Memory B cell (primary cell): Measurements from ENCODE around the gene CCDC187.

Experiments
- ATAC-seq: fragments of 150-1000 bp; cut with Tn5 transposase; 2 replicates; pipeline ENCODE4 v1.10.0; 2021; ENCODE audit warnings: low read depth, mild to moderate bottlenecking, moderate library complexity
- DNase-seq, 2 donors: peaks; one replicate each; pipeline ENCODE4 v3.0.0; 2022; ENCODE audit warnings: low spot score in 2 of 2
- H3K27ac Mint-ChIP-seq: one replicate; pipeline ENCODE4 v1.8.0; 2022; ENCODE audit warnings: mild to moderate bottlenecking, moderate library complexity, mixed read lengths
- H3K27me3 Mint-ChIP-seq: one replicate; pipeline ENCODE4 v1.8.0; 2022; ENCODE audit warnings: mixed read lengths
- H3K36me3 Mint-ChIP-seq: one replicate; pipeline ENCODE4 v1.8.0; 2022; ENCODE audit warnings: mild to moderate bottlenecking, mixed read lengths
- H3K4me1 Mint-ChIP-seq: one replicate; pipeline ENCODE4 v1.8.0; 2022; ENCODE audit warnings: mixed read lengths
- H3K4me3 Mint-ChIP-seq: one replicate; pipeline ENCODE4 v1.8.0; 2022; ENCODE audit warnings: mild to moderate bottlenecking, moderate library complexity, mixed read lengths
- H3K9me3 Mint-ChIP-seq: one replicate; pipeline ENCODE4 v1.8.0; 2022; ENCODE audit warnings: mixed read lengths

CCDC187 gene

GRCh38 chr9:136335296-136336155 lies 31.6 kb upstream of the CCDC187 start:
- Mint-ChIP-seq H3K9me3 (no peaks in the 10 kb centered on the region), H3K27me3 (peaks cover 4% of the 10 kb centered on the region), H3K27ac (no peak overlapping the region), H3K4me1 (no peaks in the 10 kb centered on the region), H3K36me3 (no peaks in the 10 kb centered on the region), H3K4me3 (no peak overlapping the region)
- no peak for DNase-seq
- no peak for ATAC-seq

GRCh38 chr9:136334541-136334940 lies 30.6 kb upstream of the CCDC187 start:
- Mint-ChIP-seq H3K4me3 (no peak overlapping the region), H3K36me3 (no peaks in the 10 kb centered on the region), H3K9me3 (no peaks in the 10 kb centered on the region), H3K27me3 (peaks cover 5% of the 10 kb centered on the region), H3K4me1 (no peaks in the 10 kb centered on the region), H3K27ac (no peak overlapping the region)
- DNase-seq (no peak), ATAC-seq (no peak)

DNA sequence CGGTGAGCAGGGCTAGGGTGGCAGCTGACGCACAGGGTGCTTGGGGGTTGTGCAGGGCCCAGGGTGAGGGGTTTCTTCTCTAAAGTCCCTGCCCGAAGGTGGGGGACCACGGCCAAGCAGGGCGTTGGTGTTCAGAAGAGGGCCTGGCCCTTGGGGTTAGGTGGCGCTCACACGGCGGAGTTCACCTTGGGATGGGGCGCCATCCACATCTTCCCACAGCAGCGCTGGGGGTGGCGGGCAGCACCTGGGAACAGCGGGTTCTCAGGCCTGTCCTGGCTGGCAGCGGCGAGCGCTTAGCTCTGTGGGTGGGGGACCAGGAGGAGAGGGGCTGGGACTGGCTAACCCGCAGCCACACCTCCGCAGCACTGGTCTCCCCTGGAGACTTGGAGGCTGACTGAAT lies 29.6 kb upstream of the CCDC187 start:
- Mint-ChIP-seq H3K9me3 (no peaks in the 10 kb centered on the region), H3K27me3 (peaks cover 7% of the 10 kb centered on the region), H3K27ac (no peak overlapping the region), H3K4me3 (no peak overlapping the region), H3K36me3 (no peaks in the 10 kb centered on the region), H3K4me1 (peaks cover 2% of the 10 kb centered on the region)
- DNase-seq: no peak
- no peak for ATAC-seq

- peaks cover 2% of the 10 kb centered on the region for H3K4me1 Mint-ChIP-seq
- no peaks in the 10 kb centered on the region for H3K9me3 Mint-ChIP-seq
- H3K27me3 Mint-ChIP-seq: peaks cover 7% of the 10 kb centered on the region
- no peaks in the 10 kb centered on the region for H3K36me3 Mint-ChIP-seq
- ATAC-seq (no peak), DNase-seq (no peak)
- no peak overlapping the region for H3K27ac Mint-ChIP-seq
- no peak overlapping the region for H3K4me3 Mint-ChIP-seq
Measured at GRCh38 chr9:136333045-136333444, 29.2 kb upstream of the CCDC187 start.

DNA sequence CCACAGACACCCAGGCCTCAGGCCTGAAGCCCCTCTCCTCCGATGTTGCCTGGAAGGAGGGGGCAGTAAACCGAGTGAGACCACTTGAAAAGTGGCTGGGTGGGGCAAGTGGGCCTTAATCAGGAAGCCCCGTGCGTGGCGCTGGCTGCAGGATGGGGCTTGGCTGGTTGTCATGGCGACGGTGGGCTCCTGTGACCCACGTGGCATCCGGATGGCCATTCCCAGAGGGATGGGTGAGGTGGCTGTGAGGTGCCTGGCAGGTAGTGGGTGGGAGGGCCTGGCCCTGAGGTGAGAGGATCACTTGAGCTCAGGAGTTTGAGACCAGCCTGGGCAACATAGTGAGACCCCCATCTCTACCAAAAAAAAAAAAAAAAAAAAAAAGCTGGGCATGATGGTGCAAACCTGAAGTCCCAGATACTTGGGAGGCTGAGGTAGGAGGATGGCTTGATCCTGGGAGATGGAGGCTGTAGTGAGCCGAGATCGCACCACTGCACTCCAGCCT lies 28.6 kb upstream of the CCDC187 start:
- DNase-seq (no peak), ATAC-seq (no peak)
- no peaks in the 10 kb centered on the region for H3K36me3 Mint-ChIP-seq
- no peaks in the 10 kb centered on the region for H3K9me3 Mint-ChIP-seq
- no peak overlapping the region for H3K4me3 Mint-ChIP-seq
- peaks cover 2% of the 10 kb centered on the region for H3K4me1 Mint-ChIP-seq
- H3K27ac Mint-ChIP-seq: no peak overlapping the region
- H3K27me3 Mint-ChIP-seq: peaks cover 7% of the 10 kb centered on the region

GRCh38 chr9:136331556-136332481 lies 27.9 kb upstream of the CCDC187 start:
- H3K4me3 Mint-ChIP-seq: no peak overlapping the region
- no peak for ATAC-seq
- H3K27me3 Mint-ChIP-seq: peaks cover 7% of the 10 kb centered on the region
- H3K4me1 Mint-ChIP-seq: peaks cover 3% of the 10 kb centered on the region
- DNase-seq: no peak
- H3K27ac Mint-ChIP-seq: no peak overlapping the region
- no peaks in the 10 kb centered on the region for H3K9me3 Mint-ChIP-seq
- no peaks in the 10 kb centered on the region for H3K36me3 Mint-ChIP-seq

GRCh38 chr9:136331030-136331429 lies 27.1 kb upstream of the CCDC187 start:
- no peaks in the 10 kb centered on the region for H3K36me3 Mint-ChIP-seq
- no peak overlapping the region for H3K4me3 Mint-ChIP-seq
- H3K27me3 Mint-ChIP-seq: peaks cover 7% of the 10 kb centered on the region
- DNase-seq (no peak), ATAC-seq (no peak)
- H3K27ac Mint-ChIP-seq: no peak overlapping the region
- no peaks in the 10 kb centered on the region for H3K9me3 Mint-ChIP-seq
- H3K4me1 Mint-ChIP-seq: peaks cover 4% of the 10 kb centered on the region

GRCh38 chr9:136330406-136330990 lies 26.6 kb upstream of the CCDC187 start:
- Mint-ChIP-seq H3K4me3 (no peak overlapping the region), H3K36me3 (no peaks in the 10 kb centered on the region)
- ATAC-seq: no peak

DNA sequence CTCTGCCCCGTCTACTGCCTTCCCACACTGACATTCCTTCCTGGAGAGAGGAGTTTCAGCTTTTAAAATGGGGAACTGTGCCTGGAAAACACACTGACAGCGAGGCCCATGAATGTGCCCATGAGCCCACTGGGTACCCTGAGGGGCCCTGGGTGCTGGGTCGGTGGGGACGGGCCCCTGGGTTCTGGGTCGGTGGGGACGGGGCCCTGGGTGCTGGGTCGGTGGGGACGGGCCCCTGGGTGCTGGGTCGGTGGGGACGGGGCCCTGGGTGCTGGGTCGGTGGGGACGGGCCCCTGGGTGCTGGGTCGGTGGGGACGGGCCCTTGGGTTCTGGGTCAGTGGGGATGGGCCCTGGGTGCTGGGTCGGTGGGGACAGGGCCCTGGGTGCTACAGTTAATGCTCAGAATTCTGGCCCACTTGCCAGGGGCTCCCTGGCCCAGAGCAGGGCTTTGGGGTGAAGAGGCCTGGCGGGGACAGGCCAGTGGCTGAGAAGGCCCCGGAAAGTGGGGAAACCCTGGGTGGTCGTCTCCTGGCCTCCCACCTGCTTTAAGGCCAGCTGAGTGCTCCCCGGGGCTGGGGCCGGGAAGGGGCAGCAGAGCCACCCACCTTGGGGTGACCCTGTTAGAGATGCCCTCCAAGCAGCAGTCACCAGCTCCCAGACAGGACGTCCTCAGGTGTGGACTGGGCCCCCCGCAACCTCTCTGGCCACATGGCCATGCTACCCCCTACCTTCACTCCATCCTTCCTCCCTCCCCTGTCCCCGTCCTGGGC lies 25.9 kb upstream of the CCDC187 start:
- Mint-ChIP-seq H3K27me3 (peaks cover 10% of the 10 kb centered on the region), H3K27ac (no peak overlapping the region), H3K9me3 (no peaks in the 10 kb centered on the region), H3K4me3 (no peak overlapping the region), H3K36me3 (no peaks in the 10 kb centered on the region), H3K4me1 (peaks cover 4% of the 10 kb centered on the region)
- ATAC-seq (no peak), DNase-seq (no peak)

More at GRCh38 chr9:136330406-136330990, 26.6 kb upstream of the CCDC187 start:
- H3K4me1 Mint-ChIP-seq: peaks cover 4% of the 10 kb centered on the region
- no peaks in the 10 kb centered on the region for H3K9me3 Mint-ChIP-seq
- peaks cover 7% of the 10 kb centered on the region for H3K27me3 Mint-ChIP-seq
- no peak for DNase-seq
- no peak overlapping the region for H3K27ac Mint-ChIP-seq

DNA sequence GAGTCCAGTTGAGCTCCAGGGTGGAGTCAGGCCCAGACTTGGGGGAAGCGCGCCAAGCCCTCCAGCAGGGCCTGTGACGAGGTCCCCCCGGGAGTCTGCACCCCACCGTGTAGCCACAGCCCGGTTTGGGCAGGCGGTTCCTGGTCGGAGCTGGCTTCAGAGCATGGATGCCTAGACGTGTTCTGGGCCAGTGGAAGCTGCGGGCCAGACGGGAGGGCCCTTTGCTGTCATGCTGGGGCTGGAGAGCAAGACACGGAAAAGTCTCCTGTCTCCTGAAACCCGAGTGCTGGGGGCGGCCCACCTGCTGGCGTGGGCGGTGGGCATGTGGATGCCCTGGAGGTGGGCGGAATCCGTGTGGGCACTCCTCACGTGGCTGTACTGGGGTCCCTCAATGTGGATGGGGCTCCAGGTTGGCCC lies 25.3 kb upstream of the CCDC187 start:
- DNase-seq: no peak
- Mint-ChIP-seq H3K9me3 (no peaks in the 10 kb centered on the region), H3K27ac (no peak overlapping the region), H3K4me1 (peaks cover 4% of the 10 kb centered on the region), H3K4me3 (no peak overlapping the region), H3K27me3 (peaks cover 10% of the 10 kb centered on the region), H3K36me3 (no peaks in the 10 kb centered on the region)
- ATAC-seq: no peak

GRCh38 chr9:136328622-136329041 lies 24.7 kb upstream of the CCDC187 start:
- Mint-ChIP-seq H3K27me3 (peaks cover 12% of the 10 kb centered on the region), H3K36me3 (no peaks in the 10 kb centered on the region), H3K4me3 (peak overlapping the region; percentile 17), H3K9me3 (no peaks in the 10 kb centered on the region), H3K4me1 (peaks cover 4% of the 10 kb centered on the region), H3K27ac (no peak overlapping the region)
- DNase-seq (no peak), ATAC-seq (no peak)

GRCh38 chr9:136328011-136328621 lies 24.2 kb upstream of the CCDC187 start:
- peaks cover 12% of the 10 kb centered on the region for H3K27me3 Mint-ChIP-seq
- peaks cover 4% of the 10 kb centered on the region for H3K4me1 Mint-ChIP-seq
- H3K4me3 Mint-ChIP-seq: peak overlapping the region; percentile 17
- H3K9me3 Mint-ChIP-seq: no peaks in the 10 kb centered on the region
- DNase-seq (no peak), ATAC-seq (no peak)
- H3K27ac Mint-ChIP-seq: no peak overlapping the region
- no peaks in the 10 kb centered on the region for H3K36me3 Mint-ChIP-seq
